ENCODE data around the gene SLC22A31.

Gene SLC22A31

DNA sequence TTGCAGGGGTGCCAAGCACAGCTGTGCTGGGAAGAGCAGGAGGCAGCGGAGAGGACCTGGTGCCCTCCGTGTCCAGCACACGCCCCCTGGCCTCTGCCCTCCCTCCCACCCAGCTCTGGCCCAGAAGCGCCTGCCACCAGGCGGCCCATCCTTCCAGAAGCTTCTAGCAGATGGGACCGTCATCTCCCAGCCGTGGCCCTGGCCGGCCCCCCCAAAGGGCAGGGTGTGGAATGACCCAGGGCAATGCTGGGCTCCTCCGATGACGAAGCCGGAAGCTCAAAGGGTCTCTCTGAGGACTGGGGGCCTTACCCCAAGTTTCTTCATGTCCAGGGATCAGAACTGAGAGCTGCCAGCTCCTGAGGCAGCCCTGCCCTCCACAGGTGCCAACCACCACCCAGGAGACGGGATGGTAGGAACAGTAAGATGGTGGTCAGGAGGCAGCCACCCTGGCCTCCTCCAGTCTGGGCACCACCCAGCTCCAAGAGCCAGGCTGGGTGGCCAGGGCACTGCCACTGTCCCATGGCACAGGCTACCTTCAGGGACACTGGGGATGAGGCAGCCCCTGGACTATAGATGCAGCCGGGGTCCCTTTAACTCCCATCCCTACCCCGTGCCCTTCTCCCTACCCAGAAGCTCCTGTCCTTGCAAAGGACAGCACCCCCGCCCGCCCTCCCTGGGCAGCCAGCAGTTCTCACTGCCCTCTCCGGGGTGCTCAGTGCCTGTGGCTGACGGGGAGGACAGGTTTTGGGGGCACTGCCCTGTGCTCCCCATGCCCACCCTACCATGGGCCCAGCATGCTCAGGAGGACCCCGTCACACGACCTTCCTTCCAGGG is 35.3 kb downstream of the SLC22A31 start:
- no peak for DNase-seq (ENCODE audit: low read depth in 2 of 2)

DNA sequence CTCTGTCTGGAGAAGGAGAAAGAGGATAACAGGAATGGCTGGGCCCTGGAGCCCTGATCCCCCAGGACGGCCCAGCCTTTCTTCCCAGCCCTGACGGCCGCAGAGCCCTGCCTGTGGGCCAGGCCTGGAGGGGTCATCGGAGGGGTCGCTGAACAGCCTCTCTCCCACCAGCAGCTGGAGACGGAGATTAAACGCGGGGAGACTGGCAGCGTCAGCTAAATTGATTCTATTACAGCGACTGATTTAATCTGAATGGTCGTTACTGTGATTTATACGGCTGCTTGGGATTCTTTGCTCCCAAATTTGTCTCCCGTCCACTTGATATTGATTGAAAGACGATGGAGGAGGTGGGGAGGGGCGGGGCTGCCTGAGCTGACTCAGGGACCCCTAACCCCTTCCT is 35.9 kb downstream of the SLC22A31 start:
- no peak for DNase-seq (ENCODE audit: low read depth in 2 of 2)

DNA sequence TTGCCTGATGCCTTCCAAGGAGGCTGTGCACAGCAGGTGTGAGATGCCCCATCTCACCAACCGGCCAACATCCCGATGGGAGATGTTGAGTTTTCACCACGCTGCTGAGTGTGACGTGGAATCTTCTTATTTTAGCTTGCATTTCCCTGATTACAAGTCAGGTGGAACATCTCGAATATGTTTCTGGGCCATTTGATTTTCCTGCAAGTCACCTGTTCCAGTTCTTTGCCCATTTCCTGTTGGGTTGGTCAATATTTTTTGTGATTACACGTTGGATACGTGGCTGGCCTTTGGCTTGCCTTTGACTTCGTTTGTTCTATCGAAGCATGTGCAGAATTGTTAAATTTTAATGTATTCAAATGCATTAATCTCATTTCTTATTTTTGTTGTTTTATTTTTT is 37.0 kb downstream of the SLC22A31 start:
- DNase-seq (ENCODE audit: low read depth in 2 of 2), result no peak

DNA sequence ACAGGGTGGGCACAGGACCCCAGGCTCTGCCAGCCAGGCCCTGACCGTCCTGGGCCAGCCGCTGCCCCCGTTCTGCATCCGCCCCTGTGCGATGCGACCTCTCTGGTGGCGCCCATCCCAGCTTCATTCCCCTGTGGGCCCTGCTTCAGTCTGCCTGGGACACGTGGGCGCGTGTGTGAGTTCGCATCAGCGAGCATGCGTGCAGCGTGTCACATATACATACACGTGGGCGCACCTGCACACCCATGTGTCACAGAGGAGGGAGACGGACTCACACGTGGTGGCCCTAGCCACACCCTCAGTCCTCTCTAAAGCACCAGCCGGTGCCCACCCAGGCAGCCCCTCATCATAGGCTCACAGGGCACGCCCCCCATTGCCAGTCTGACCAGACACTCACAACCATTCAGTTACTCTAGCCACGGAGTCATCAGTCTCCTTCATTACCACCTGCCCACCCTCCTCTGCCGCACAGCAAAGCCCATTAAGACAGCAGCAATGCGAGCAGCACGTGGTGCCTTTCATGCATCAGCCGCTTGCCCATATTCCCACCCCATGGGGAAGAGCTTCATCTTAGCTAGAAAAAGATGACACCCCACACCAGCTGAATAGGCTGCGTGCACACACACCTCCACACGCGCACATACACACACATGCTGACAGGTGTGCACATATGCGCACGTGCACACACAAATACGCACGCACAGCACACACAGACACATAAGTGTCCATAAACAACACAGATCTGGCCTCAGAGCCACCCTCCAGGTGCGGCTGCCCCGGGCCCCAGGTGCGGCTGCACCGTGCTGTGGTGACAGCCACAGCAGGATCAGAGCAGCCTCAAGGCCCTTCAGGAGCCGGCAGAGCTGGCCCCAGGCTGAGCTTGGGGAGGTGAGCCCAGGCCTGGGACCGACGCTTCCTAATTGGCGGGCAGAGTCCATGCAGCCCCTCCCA is 38.3 kb downstream of the SLC22A31 start:
- DNase-seq (ENCODE audit: low read depth in 2 of 2), result no peak

DNA sequence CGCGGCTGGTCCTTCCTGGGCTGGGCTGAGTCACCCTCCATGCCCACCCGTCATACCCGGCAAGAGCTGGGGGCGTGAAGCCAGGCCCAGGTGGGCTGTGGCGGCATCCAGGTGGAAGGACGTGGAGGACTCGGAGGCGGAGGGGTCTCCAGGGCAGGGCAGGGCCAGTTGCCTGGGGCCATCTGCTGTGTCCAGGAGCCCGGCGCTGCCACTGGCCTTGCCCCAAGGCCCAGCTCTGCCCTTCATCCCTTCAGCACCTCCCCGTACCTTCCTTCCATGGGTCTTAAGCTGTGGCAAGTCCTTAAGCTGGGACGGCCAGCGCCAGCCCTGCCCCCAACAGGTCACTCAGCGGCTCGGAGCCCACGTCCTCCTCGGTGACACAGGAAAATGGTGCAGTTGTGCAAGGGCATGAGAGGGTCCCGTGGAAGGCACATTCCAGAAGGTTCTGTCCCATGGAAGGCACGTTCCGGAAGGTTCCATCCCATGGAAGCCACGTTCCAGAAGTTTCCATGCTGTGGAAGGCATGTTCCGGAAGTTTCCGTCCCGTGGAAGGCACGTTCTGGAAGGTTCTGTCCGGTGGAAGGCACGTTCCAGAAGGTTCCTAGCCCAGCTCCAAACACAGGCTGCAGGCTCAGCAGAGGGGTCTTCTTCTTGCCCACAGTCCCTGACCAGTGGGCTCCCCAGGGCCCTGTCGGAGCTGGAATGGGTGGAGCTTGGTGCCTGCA is 39.2 kb downstream of the SLC22A31 start:
- DNase-seq (ENCODE audit: low read depth in 2 of 2), result no peak

DNA sequence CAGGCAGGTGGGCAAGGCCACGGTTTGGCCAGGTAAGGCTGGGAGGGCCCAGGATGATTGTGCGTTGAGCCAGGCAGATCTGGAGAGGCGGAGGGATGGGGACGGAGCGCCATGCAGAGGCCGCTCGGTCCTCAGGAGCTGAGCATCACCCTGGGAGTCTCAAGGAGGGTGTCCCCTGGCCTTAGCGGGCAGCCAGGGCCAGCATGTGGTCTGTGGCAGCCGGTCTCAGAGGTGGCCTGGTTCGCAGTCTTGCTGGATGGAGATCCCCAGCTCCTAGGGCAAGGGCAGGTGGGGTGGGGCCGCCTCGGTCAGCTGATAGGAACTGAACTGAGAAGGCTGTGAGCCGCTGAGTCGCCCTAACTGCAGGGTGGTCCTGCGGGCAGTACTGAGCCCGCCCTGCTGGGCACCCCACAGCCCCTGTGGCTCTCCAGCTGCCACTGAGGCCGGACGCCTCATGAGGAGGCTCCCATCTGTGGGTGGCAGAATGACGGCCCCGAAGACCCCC is 40.4 kb downstream of the SLC22A31 start:
- no peak for DNase-seq (ENCODE audit: low read depth in 2 of 2)

DNA sequence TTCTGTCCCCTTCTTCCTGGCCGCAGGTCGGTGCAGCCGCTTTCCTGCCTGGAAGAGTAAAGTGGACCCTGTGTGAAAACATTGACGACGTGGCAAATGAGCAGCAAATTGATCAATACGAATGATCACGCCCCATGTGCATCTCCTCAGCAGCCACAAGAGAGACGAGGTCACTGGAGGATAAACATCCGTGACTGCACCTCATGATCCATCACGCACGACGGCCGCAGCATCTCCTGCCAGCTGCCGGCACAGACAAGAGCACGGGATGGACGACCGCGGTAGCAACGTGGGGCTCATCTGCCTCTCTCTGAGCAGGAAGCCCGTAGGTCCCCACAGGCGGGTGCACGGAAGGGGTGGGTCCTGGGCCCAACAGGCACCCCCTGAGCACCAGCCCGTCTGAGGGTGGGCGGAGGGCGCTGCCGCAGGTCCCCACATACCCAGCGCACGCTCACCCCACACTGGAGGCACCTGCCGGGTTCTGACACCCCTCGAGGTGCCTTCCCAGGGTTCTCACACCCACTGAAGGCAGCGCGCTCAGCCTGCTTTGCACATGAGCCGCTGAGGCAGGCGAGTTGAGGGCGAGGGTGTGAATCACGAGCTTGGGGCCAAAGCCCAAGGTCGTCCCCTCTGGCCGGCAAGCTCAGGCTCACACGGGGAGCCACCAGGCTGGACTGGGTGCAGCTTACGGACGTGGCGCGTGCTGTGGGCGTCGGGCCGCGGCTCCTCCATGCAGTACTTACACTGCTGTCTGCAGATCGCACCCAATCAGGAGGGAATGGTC is 41.1 kb downstream of the SLC22A31 start:
- DNase-seq (ENCODE audit: low read depth in 2 of 2), result no peak

DNA sequence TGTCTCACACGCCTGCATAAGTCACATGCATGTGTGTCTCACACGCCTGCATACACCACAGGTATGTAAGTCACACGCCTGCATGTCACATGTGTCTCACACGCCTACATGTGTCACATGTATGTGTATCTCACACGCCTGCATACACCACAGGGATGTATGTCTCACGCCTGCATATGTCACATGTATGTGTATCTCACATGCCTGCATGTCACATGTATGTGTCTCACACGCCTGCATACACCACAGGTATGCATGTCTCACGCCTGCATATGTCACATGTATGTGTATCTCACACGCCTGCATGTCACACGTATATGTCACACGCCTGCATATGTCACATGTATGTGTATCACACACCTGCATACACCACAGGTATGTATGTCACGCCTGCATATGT is 42.6 kb downstream of the SLC22A31 start:
- DNase-seq (ENCODE audit: low read depth in 2 of 2), result no peak

DNA sequence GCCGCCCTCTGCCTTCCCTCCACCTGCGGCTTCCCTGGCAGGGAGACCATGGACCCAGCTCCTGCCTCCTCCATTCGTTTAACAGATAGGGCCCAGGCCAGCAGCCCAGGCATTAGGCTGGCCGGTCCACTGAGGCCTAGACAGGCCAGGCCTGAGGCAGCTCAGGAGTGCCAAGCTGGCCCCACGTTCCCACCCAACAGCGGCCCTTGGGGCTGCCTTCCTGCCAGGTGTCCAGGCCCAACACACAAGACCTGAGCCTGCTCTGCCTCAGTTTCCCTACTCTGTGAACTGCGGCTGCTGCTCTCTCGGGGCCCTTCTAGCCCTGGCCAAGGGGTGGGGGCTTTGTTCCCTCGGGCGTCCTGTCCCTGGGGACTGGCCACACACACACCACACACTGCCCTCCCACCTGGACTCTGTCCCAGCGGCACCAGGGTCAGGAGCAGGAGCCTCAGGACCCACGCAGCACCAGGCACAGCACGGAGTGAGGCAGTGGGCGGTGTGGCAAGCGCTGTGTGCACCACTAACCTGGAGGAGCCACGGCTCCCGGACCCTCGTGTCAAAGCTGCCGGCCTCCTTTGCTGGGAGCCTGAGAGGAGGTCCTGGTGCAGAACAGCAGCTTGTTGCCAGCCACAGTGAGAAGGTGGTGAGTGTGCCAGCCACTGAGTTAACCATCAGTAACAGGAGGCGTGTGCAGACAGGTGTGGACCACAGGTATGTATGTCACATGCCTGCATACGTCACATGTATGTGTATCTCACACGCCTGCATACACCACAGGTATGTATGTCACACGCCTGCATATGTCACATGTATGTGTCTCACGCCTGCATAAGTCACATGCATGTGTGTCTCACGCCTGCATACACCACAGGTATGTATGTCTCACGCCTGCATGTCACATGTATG is 43.3 kb downstream of the SLC22A31 start:
- DNase-seq (ENCODE audit: low read depth in 2 of 2), result no peak

DNA sequence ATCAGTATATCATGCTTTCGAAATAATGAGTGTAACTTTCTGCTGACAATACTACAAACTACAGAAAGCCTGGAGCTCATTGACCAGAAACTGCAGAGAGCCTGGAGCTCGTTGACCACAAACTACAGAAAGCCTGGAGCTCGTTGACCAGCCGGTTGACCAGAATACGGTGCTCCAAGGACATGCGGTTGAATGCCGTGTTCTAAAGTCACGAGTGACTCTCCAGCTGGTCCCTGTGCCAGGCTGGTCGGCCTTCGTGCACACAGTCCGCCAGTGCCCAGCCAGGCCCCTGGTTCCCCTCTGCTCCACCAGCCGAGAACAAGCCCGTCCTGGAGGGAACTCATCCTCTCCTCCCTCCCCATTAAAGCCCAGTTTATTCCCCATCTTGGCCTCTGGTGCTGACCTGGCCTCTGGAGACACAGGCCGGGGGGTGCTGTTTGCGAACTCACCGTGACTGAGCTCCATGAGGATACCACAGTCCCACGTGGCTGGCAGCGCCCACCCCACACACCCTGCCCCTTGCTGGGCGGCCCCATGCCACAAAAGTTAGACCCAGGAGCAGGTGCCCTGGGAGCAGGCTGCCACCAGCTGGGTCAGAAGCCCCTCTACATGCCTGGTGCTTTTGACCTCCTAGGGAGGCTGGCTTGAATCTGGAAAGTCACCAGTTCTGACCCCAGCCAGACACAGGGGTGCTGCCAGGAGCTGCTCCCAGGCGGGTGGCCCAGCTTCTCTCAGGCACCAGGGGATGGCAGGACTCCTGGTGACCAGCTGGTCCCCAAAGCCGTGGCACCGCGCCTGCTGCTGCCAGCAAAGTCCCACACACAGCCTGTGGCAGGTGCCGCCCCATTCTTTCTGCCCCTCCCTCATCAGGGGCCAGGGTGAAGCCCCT is 44.2 kb downstream of the SLC22A31 start:
- DNase-seq (ENCODE audit: low read depth in 2 of 2), result no peak

DNA sequence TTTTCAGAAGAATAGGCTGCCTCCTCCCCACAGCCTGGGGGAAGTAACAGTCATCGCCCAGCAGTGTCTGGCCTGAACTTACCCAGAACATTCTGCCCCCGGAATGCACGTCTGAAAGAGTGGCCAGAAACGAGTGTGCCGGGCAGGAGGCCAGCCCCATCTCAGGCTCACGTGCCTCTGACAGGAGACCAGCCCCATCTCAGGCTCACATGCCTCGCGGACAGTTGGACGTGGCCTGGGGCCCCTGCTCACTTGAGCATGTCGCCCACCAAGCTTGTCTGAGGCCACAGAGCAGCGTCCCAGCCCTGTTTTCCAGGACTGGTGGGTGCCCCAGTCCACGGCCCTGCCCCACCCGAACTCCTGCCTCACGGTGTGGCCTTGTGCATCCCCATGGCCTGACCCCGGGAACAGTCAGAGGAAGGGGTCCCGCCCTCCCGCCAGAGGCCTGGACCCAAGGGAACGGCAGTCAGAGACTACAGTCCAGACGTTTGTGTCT is 45.1 kb downstream of the SLC22A31 start:
- no peak for DNase-seq (ENCODE audit: low read depth in 2 of 2)

DNA sequence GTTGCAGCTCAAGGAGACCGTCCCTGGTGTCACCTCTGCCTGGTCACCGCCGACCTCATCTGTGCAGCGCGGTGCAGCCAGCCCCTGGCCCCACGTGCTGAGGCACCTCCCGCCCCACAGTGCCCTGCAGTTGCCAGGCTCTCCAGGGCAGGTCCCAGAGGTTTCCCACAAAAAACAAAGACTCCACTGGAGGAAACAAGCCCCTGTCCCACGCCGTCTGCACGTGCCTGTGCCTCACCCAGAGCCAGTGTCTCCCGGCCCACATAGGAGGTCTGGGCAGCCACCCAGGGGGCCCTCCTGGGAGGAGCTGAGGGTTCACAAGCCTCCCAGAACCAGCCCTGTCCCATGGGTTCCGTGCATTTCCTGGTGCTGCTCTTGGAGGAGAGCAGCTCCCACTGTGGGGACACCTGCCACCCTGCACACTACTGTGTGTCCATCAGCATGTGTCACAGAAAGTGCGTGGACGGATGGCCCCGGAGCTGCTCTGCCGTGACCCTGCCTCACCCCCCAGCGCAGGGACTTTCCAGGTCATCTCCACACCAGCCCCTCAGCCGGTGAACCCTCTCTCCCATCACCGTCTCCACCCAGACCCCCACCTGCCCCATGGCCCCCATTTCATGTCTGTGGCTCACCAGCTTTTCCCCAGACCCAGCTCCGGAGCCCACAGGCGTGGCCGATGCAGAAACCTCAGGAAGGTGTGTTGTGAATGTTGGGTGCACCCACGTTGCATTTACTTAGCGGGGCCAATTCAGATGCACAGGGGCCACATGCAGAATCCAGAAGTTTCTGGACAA is 45.8 kb downstream of the SLC22A31 start:
- no peak for DNase-seq (ENCODE audit: low read depth in 2 of 2)

DNA sequence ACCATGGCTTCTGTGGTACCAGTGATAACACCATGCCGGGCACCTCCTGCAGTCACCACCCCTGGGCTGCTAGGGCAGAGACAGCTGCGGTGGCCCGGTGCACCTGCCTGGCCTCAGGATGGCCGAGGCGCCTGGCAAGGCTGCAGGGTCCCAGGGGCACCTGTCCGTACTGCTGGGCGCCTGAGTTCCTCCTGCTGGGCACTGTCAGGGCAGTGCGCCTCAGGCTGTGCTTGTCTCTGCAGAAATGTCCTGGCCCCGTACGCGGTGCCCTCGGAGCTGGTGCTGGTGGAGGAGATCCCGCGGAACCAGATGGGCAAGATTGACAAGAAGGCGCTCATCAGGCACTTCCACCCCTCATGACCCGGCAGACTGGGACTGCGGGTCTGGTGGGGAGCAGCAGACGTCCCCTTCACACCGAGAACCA is 46.5 kb downstream of the SLC22A31 start:
- DNase-seq (ENCODE audit: low read depth in 2 of 2), result no peak

DNA sequence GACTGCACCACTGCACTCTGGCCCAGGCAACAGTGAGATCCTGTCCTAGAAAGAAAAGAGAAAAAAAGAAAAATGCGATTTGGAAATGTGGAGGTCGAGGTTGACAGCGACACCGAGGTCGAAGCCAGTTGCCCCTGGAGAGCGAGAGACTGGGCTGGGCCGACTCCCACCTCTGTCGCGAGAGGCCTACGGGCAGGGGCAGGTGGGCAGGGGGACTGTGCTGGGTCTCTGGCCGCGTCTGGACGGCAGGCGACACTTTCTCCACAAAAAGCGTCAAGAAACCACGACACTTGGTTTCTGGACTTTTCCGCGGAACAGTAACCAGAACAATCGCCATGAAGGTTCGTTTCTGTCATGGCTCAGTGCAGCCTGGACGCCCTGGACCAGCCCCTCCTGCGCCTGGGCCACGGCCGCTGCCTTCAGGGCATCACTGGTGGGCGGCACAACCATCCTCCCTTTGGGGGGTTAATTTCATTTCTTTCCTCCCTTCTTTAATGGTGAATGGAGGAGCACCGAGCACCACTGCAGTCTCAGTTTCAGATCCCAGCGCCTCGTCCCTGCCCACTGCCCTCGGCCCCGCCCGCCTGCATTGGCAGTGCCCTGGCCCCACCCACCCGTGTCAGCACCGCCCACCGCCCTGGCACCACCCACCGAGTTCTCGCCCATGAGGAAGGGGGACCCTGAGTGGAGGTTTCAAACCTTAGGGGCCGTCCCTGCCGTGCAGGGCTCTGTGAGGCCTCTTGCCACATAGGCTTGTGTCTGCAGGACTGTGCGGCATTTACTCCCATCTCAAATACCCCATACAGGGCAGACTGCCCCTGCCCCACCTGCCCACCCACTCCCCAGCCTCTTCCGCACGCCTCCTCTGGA is 47.3 kb downstream of the SLC22A31 start:
- no peak for DNase-seq (ENCODE audit: low read depth in 2 of 2)

DNA sequence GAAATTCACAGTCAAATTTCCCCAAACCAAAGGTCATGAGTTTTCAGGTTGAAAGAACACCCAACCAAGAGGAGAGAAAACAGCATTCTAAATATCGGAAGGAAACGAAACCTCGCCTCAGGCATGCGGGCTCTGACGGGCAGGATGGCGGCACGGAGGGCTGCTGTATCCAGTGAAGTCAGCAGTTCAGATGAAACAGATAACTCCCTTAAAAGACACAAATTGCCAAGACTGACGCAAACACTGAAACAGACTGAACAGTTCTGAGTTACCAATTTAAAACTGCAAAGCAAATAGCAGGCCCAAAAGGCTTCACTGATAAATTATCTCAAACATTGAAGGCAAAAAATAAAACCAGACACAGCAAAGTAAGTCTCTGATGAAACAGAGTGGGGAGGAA is 49.4 kb downstream of the SLC22A31 start:
- no peak for DNase-seq (ENCODE audit: low read depth in 2 of 2)

DNA sequence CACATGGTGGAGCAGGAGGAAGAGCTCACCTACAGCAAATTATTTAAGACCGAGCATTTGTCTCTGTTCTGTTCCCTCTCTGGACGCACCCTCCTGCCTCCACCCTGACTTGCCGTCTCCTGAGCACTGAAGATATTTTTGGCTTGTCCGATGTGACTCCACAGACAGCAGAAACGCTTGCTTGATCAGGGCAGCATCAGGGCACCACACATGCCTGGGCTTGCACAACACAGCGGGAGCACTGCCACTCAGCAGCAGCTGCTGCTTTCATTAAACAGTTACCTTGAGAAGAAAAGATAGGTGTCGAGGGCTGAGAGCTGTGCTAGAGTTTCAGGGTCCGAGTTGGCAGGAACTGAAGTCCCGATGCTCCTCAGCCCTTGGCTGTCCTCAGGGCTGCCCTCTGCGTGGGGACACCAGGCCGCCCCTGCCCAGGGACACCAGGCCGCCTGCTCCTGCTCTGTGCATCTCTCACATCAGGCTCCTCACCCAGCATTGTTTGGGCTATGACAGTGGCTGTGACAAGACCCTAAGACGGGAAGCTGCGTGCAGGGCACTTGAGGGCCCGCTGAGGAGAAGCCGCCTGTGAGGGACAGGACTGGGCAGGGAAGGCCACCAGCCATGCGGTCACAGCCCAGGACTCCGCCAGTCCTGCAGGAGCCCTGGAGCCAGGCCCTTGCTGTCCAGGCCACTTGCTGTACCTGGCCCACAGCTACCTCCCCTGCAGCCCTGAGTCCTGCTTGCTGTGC is 50.1 kb downstream of the SLC22A31 start:
- DNase-seq (ENCODE audit: low read depth in 2 of 2), result no peak

All from stimulated activated CD4-positive, alpha-beta T cell treated with anti-CD3 and anti-CD28 coated beads, Interleukin-4, amount 100 ng/mL, for 48 hours (primary cell).